ENCODE measurements around the gene SELENOW. TPM values are rescaled to one million over a fixed set of nuclear protein-coding genes. Genes with fewer than 3 reads are reported as not detected.

Gene SELENOW
- total and polyA plus RNA-seq, 4 donors: 28.2 to 102 (median 67.4) TPM

- peaks cover 0 to 4% (median 1%) of the 10 kb centered on the region in 4 donors for H3K27me3 ChIP-seq (ENCODE audit: control insufficient read depth in 4 of 4, insufficient read depth in 4 of 4, low read length in 3 of 4)
- H3K36me3 ChIP-seq (ENCODE audit: control insufficient read depth in 4 of 4, insufficient read depth in 3 of 4, low read depth in 1 of 4, low read length in 3 of 4): no peaks in the 10 kb centered on the region
- WGBS: 89% methylated on average over 6 of the region's 6 CpGs
These were observed 45.9 kb downstream of the SELENOW start for GRCh38 chr19:47824396-47824795.

DNA sequence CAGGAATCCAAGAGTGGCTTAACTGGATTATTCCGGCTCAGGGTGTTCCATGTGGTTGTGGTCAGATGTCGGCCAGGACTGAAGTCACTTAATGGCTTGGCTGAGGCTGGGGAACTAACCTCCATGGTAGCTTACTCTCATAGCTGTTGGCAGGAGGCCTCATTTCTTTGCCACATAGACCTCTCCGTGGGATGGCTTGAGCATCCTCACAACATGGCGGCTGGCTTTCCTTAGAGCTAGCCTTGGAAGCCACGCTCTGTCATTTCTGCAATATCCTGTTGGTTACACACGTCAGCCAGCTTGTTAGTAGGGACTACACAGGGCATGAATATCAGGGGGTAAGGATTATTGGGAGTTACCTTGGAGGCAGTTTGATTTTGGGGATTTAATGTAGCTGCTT lies 48.3 kb downstream of the SELENOW start:
- DNase-seq (ENCODE audit: low spot score): no peak
- Histone ChIP-seq H3K27me3 (ENCODE audit: control insufficient read depth in 4 of 4, insufficient read depth in 4 of 4, low read length in 3 of 4) (no peaks in the 10 kb centered on the region), H3K9ac (ENCODE audit: low read depth in 1 of 2, low read length in 2 of 2) (no peak overlapping the region), H3K9me3 (ENCODE audit: control insufficient read depth in 4 of 4, low read length in 3 of 4) (peaks cover 2 to 5% (median 3%) of the 10 kb centered on the region in 4 donors), H3K27ac (ENCODE audit: low read depth in 1 of 2, low read length in 2 of 2) (no peak overlapping the region), H3K4me1 (ENCODE audit: control insufficient read depth in 4 of 4, insufficient read depth in 4 of 4, low read length in 3 of 4) (no peaks in the 10 kb centered on the region), H3K4me3 (ENCODE audit: low read depth in 1 of 3, low read length in 3 of 3) (no peak overlapping the region), H3K36me3 (ENCODE audit: control insufficient read depth in 4 of 4, insufficient read depth in 3 of 4, low read depth in 1 of 4, low read length in 3 of 4) (no peaks in the 10 kb centered on the region)
- 94% methylated on average over 6 of the region's 6 CpGs for WGBS
- TF ChIP-seq GABPA (IDR thresholded peaks at IDR 0.05 in 1 of 2, conservative IDR thresholded peaks at IDR 0.05 in 1 of 2) (no peak), RAD21 (IDR thresholded peaks at IDR 0.05) (no peak), REST (IDR thresholded peaks at IDR 0.05) (no peak), TAF1 (conservative IDR thresholded peaks at IDR 0.05) (no peak), YY1 (IDR thresholded peaks at IDR 0.05) (no peak), CTCF (IDR thresholded peaks at IDR 0.05; ENCODE audit: low read depth, low read length, missing input control) (no peak), ATF3 (IDR thresholded peaks at IDR 0.05) (no peak), FOXA1 (IDR thresholded peaks at IDR 0.05) (no peak), HNF4A (conservative IDR thresholded peaks at IDR 0.05) (no peak), JUND (IDR thresholded peaks at IDR 0.05) (no peak), EGR1 (IDR thresholded peaks at IDR 0.05; ENCODE audit: low read depth in 2 of 2) (no peak), SP1 (IDR thresholded peaks at IDR 0.05) (no peak), RXRA (IDR thresholded peaks at IDR 0.05) (no peak), NR2F2 (IDR thresholded peaks at IDR 0.05) (no peak), HNF4G (IDR thresholded peaks at IDR 0.05) (no peak), FOXA2 (IDR thresholded peaks at IDR 0.05) (no peak)

More at GRCh38 chr19:47824396-47824795, 45.9 kb downstream of the SELENOW start:
- H3K9me3 ChIP-seq (ENCODE audit: control insufficient read depth in 4 of 4, low read length in 3 of 4): peaks cover 2 to 5% (median 3%) of the 10 kb centered on the region in 4 donors
- no peak overlapping the region for H3K27ac ChIP-seq (ENCODE audit: low read depth in 1 of 2, low read length in 2 of 2)
- DNase-seq (ENCODE audit: low spot score): no peak
- H3K9ac ChIP-seq (ENCODE audit: low read depth in 1 of 2, low read length in 2 of 2): no peak overlapping the region
- no peak overlapping the region for H3K4me3 ChIP-seq (ENCODE audit: low read depth in 1 of 3, low read length in 3 of 3)
- TF ChIP-seq REST (IDR thresholded peaks at IDR 0.05): no peak
- no peak for TF ChIP-seq EGR1 (IDR thresholded peaks at IDR 0.05; ENCODE audit: low read depth in 2 of 2)
- TF ChIP-seq ATF3 (IDR thresholded peaks at IDR 0.05): no peak
- TF ChIP-seq HNF4G (IDR thresholded peaks at IDR 0.05): no peak
- TF ChIP-seq GABPA (IDR thresholded peaks at IDR 0.05 in 1 of 2, conservative IDR thresholded peaks at IDR 0.05 in 1 of 2): no peak
- no peaks in the 10 kb centered on the region for H3K4me1 ChIP-seq (ENCODE audit: control insufficient read depth in 4 of 4, insufficient read depth in 4 of 4, low read length in 3 of 4)
